ENCODE results near the gene NRG3.

NRG3 gene

DNA sequence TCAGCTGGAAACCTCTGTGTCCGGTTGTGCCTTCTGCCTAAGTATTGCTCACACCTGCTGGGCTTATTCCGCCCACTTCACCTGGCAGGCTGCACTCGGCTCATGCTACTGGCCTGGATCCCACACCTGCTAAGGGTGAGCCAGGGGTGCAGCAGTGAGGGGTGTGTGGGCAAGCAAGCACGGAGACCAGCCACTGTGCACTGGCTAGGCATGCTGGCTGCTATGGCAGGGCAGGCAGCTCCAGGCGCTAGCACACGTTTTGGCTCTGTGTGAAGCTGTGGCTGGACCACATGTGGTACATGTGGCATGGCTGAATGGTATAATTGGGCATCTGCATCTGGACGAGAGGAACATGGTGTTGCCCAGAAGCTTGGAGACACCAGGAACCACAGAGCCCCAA is 940.7 kb downstream of the NRG3 start:
- DNase-seq (ENCODE audit: low read depth, low spot score) = no peak

DNA sequence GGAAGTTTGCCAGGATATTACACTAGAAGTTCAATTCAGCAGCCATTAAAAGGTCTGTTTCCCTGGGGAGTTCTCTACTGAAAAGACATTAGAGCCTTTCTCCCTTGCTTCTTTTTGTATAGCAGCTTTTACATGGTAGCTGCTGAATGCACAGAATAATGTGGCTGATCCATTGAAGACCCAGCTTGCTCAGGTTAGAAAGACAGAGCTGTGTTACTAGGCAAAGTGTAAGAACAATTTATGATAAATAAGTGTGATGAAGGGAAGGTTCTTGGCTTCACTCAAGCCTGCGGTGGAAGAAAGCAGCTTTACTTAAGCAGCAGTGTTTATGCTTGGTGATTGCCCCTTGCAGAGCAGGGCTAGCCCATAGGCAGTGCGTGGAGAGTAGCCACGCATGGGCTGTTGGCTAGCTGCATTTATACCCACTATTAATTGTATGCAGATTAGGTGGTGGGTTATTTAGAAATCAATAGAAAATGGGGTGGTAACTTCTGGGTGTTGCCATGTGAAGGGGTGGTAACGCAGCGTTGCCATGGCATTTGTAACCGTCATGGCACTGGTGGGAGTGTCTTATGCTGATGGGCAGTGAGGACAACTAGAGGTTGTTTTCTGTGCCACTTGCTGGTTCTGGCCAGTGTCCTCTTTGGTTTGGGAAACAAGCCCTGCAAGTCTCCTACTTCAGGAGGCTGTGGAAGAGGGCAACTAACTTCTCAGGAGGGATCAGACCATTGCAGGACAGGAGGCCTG is 942.9 kb downstream of the NRG3 start:
- no peak for DNase-seq (ENCODE audit: low read depth, low spot score)

DNA sequence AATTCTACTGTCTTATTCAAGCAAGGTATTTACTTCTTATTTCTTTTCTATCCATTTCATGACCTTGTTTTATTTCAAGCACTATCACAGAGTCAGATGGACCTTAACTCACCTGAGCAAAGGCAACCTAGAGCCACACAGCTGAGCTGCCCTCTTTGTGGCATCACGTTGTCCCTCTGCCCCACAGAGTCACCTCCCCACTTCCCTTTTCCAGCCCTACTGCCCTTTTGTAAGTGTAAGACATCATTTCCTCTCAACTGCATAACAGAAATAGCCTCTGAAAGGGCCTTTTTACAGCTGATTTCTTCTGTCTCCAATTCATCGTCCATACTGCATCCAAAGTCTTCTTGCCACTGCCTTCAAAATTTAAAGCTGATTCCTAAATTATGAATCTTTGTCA is 946.0 kb downstream of the NRG3 start:
- DNase-seq (ENCODE audit: low read depth, low spot score) = no peak

DNA sequence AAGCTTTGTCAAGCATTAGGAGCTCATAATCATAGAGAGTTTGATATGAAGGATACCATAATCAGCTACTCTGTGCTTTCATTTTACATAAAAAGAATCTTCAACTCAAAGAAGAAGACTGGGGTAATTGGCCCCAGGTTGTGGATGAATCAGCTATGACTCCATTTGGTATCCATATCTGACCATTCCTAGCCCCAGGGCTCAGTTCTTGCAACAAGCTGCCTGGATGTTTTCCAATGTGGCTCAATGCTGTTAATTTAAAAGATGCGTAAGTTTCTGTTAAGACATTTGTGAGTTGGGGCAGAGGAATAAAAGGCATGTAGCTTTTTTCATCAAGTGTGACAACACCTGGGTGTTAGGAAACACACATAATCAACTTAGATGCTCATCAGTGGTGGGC is 951.1 kb downstream of the NRG3 start:
- no peak for DNase-seq (ENCODE audit: low read depth, low spot score)

DNA sequence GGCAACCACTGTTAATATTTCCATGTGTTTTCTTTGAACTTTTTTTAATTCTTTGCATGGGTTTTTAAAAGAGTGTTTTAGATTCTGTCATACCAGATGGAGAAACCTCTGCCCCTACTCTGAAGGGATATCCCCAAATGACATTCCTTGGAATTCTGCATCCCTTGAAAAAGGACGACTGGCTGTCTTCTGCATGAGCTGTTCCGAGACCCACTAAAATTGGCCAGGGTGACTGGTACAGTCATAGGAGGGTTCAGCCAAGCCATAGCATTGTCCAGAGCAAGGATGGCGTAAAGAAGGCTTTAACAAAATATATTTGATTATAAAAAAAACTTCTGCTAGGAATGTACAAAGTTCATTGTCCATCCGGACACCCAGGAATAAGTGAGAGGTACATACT is 952.9 kb downstream of the NRG3 start:
- DNase-seq (ENCODE audit: low read depth, low spot score) = no peak

DNA sequence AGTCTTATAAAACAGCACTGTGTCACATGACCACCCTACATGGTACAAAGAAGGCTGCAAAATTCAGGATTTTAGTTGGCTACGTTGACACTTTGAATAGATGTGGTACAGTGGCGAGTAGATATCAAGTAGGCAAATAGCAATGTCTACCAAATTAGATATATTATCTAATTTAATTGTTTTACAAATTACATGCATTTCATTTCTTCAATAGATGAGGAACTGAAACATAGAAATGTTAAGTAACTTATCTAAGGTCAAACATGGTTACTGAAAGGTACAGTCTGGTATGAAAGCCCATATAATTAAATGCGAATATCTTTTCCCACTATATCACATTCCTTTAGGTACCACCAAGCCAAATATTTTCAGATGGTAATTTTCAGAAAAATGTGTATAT is 972.2 kb downstream of the NRG3 start:
- no peak for DNase-seq (ENCODE audit: low read depth, low spot score)

DNA sequence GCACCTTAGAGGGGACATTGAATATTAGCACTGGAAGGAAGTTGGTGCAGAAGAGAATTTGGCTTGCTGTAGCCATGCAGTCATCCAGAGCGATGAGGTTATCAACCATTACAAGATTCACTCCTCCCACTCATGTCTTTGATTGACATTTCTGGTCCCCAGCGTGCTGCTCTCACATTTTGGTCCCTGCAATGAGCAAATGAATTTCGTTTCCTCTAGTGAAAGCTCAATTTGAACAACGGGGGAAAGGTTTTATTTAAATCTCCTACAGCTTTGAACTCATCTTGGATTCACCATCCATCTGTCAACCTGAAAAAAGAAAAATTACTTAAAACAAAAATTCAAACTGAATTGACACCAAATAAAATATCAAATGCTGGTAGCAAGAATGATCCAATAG is 975.2 kb downstream of the NRG3 start:
- no peak for DNase-seq (ENCODE audit: low read depth, low spot score)

DNA sequence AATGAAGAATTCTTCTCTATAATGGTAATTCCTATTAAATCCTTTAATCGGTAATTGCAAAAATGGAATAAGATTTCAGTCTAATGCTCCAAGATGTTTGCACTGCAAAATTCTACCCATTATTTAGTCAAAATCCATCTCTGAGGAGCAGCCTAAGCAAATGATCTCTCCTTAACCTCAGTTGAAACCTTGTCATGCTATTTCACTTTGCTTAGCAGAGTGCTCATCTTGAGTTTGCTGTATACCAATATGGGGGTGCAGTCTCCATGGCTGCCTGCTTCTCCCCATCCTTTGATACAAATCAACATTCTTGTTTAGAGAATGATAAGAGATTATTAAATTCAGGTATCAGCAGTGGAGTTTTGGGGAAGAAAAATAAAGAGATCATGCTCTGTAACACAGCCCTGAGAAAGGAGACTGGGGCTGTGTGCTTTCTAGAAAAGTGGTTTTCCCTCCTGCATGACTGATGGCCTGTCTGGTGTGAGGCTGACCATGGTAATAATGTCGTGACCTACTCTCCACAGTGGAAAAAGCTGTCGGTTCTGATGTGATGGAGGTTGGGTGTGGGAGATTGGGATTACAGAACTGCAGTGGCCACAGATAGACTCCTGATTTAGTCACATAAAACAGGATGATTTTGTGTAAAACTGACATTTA is 982.1 kb downstream of the NRG3 start:
- no peak for DNase-seq (ENCODE audit: low read depth, low spot score)

DNA sequence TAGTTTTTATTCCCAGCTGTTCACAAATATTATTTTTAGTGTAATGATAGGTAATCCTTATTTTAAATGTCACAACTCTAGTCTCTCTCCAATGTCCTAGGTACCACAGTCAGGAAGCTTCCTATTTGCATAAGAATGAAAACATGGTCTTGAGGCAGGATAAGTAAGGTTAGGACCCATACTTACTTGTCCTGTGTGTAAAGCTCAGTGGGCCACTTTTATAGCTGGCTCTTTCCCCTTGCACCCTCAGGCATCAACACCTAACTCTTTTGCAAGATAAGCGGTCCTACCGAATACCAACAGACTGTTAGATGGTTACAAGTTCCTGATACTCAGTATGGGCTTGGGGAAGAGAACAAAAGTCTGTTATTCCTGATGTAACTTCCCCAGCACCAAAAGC is 986.9 kb downstream of the NRG3 start:
- no peak for DNase-seq (ENCODE audit: low read depth, low spot score)

DNA sequence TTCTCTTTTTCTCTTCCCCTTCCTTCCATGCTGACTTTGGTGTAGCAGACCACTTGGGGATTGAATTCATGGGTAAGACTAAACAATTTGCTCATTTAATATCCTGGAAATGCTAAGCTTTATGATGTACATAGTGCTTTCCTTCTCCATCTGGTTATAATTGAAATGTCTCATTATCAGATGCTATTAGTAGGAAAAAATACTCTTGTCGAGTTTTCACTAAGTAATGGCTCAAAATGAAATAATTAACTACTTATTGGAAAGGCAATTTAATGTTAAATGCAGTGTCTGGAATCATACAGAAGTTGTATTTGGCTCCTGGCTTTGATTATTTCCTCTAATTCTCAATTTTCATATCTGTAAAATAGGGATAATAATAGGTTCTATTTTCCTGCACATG is 990.4 kb downstream of the NRG3 start:
- DNase-seq (ENCODE audit: low read depth, low spot score) = no peak

DNA sequence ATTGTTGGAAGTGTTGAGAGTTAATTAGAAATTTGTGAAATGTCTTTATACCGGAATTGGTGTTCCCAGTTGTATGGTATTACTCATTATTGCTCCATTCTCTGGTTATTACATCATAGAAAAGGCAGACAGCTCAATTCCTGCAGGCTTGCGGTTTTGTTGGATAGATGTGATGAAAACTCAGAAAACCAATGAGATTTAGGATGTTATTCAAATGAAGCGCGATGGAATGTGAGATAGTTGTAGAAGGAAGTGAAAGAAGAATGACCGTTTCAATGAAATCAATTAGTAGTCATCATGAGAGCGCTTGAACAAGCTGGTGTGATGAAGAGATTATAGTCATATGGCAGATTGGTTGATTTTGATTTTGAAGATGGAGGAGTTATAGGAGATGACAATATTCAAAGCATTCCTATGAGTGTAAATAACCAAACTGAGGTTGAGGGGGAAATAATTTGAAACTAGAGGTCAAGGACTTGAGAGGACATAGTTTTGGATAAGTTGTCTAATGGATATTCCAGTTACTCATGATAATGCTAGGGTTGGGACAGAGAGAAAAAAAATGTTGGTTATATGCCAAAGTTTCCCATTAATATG is 991.5 kb downstream of the NRG3 start:
- DNase-seq (ENCODE audit: low read depth, low spot score) = no peak

DNA sequence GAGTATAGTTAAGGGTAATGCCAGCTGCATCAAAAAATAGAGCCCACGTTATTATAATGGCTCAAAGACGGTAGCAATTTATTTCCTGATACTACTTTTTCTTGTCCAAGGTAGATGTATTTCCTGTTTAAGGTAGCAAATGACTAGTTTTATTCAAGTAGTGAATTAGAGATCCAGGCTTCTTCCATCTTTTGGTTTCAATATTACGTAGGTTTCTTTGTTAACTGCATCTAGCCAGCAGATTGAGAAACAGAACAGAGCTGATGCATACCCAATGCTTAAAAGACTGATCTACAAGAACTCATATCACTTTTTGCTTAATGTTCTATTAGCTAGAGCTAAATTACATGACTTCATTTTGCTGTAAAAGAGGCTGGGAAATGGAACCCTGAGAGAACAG is 992.1 kb downstream of the NRG3 start:
- no peak for DNase-seq (ENCODE audit: low read depth, low spot score)

DNA sequence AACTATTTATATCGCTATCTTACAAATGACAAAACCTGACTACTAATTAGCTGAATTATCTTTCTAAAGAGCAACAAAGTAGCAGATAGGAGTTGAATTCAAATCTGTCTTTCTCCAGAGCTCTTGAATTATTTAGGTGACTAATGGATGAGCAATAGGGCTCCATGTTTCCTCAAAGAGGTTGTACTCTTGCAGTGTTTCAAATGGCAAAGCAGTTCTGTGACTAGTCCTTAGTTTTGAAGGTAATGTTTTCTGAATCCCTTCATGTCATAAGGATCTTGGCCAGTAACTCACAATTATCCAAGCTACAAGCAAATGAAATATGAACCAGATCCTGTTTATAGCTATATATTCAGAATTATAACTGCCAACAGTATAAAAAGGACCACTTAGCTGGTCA is 999.7 kb downstream of the NRG3 start:
- no peak for DNase-seq (ENCODE audit: low read depth, low spot score)

DNA sequence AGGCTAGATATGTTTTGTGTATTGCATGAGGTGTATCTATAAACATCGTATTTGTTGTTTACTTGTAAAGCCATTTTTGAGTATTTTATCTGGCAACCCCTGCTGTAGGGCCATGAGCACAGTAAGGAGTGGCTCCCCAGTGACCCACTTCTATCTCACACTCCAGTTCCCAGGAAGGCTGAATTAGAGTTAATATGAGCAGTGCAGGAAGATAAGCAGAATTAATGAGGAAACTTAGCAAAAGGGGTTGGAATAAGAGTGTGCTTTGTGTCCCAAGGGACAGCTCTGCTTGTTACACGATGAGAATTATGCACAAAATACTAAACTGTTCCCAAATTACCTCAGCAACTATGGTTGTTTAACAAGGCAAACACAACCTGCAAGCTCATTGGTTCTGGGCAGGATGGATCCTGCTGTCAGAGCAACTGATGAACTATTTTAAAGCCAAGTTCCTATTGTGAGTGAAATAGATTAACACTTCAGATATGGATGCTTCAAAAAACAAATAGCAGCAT is 1005.8 kb downstream of the NRG3 start:
- no peak for DNase-seq (ENCODE audit: low read depth, low spot score)

DNA sequence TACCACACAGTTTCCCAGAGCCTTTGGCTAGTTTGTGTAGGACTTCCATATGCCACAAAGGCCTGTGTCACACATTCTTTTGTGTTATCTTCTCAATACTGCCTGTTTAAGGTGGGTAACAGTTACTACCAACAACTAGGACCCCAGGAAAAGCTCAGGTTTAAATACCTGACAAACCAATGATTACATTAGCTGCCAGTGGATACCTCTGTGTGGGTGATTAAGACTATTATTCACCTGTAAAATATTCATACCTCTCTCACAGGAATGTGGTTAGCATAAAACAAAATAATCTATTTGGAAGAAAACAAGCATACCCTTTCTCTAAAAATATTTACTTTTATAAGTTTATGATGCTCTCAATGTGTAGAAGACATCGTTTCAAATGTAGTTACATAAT is 1007.7 kb downstream of the NRG3 start:
- DNase-seq (ENCODE audit: low read depth, low spot score) = no peak

DNA sequence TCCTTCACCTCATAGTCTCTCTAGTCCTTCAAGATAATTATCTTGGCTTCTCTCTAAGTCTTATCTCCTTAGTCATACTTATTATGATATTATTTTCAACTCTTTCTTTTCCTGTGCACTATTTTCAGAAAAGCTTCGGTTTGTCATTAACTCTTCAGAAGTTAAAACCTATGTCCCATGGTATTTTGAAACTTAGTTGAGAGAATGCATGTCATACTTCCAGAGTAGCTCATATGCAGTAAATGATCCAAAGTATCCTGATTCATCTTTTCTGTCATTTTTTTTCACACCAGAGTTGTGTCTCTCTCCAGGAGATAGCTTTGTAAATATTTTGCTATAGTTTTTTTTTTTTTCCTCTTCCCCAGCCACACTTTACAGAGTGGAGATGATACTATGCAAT is 1008.6 kb downstream of the NRG3 start:
- DNase-seq (ENCODE audit: low read depth, low spot score) = no peak

DNA sequence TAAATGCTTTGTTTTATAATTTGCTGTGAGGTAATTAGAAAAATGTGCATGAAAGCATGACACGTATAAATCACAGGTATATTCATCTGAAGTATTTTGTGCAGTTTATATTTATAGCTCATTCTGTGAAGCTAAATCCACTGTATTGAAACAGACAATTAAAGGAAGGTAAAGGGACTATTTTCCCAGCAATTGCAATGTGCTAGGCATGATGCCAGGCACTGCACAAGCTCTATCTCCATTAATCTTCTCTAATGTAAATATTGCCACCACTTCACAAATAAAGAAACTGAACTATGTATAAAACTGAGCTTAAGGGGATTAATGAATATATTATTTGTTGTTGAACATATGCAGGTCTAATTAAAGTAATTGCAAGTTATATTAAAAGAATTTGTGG is 1012.5 kb downstream of the NRG3 start:
- DNase-seq (ENCODE audit: low read depth, low spot score) = no peak

DNA sequence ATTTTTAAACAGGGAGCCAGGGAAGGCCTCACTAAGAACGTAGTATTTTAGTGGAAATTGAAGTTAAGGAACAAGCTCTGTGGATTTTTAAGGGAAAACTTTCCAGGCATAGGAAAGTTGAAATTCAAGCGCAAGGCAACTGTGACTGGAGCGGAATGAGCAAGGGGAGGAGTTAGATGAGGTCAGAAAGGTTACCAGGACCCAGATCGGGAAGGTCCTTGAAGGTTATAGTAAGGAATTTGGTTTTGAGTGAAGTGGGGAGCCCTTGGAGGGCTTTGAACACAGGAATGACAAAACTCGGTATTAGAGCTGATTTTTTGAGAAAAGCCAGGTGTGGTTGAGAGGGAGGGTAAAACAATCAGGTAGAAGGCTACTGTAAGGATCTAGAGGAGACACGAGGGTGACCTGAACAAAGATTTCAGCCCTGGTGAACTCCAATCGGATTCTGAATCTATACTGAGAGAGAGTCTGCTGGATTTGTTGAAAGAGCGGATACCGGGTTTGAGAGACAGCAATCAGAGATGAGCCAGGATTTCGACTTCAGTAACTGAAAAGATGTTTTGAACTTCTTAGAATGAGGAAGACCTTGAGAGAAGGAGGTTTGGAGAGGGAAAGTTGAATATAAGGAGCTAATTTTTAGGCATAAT is 1013.9 kb downstream of the NRG3 start:
- no peak for DNase-seq (ENCODE audit: low read depth, low spot score)

DNA sequence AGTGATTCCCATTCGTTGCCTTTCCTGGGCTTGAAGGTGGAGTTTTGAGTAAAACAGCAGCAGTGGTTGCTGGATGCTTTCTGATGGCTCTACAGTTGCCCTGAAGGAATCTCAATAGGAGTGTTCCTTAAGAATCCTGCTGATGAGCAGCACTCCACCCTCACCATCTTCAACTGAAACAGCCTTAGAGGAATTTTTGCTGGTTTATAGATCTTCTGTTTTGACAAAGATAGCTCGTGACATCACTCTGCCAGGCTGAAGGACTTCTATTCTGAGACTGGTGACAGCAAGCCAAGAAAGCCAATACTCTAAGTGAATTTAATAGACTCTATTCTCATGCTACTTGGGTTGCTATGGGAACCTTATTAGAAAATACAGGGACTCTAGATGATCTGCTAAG is 1014.7 kb downstream of the NRG3 start:
- DNase-seq (ENCODE audit: low read depth, low spot score) = no peak

DNA sequence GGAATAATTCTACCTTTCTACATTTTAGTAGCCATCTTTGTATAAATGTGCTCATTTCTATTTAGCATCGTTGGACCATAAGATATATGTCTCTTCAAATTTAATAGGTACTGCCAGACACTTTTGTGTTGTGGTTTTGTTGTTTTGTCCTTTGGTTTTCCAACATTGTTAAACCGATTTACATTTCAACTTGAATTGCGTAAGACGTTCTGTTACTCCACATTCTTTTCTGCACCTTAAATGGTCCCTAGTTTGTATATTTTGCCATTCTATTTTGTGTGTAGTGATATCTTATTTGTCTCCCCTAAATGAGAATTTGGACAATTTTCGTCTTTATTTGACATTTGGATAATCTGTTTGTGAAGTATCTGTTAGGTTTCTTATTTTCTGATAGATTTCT is 1015.6 kb downstream of the NRG3 start:
- no peak for DNase-seq (ENCODE audit: low read depth, low spot score)

DNA sequence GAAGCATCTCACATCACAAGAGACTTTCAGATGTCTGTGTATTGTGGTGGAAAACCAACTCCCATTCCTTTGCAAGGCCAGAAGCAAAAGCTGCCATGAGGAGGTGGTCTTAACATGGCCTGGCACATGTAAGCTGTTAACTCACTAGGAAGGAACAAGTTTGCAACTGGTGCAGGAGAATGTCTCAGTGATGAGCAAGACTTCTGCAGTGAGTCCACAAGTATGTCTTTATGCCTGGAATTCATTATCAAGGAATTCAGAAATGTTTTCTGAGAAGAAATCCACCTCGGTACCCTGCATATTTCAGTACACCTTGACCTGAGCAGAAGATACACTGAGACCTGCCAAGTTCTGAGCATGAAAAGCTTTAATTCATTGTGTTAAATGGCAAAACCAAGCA is 1033.1 kb downstream of the NRG3 start:
- no peak for DNase-seq (ENCODE audit: low read depth, low spot score)

DNA sequence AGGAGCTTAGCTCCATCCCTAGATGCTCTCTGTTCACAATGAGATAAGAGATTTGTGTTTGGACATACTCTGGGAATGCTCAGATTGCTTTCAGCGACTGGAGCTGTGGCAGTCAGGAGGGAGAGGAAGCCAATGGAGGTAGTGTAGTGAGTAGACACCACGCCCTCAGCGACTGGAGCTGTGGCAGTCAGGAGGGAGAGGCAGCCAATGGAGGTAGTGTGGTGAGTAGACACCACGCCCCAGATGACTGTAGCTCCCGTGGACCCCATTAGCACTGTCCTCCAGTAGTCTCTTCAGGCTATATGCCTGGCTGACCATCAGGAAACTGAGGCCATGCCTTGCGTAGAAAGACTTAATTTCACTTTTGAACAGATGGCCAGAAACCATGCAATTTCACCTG is 1033.8 kb downstream of the NRG3 start:
- DNase-seq (ENCODE audit: low read depth, low spot score) = no peak

DNA sequence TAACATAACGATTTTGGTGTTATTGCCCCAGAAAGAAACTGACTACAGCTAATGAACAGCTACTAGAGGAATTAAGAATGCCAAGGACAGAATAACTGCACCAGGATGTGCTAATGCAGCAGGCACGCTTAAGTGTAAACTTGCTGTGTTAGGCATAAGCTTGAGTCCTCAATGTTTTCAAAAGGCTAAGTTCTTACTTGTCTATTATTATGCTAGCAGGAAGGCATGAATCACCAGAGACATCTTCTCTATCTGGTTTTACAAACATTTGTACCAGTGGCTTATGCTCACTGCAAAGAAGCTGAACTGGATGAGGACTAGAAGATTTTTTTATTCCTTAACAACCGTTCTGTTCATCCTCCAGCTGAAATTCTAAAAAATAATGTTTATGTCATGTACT is 1035.3 kb downstream of the NRG3 start:
- no peak for DNase-seq (ENCODE audit: low read depth, low spot score)

All from smooth muscle cell of the brain vasculature (primary cell).